GM19328 (cell line): ENCODE data around the gene PRR23B.
"Not testable (repeated sequence)": the region's sequence is repeated elsewhere in the genome, so short reads cannot be mapped to it uniquely, and the experiment has no call there.

Experiments used
- ATAC-seq: cut with Tn5 transposase; IDR thresholded peaks from one replicate; pipeline ENCODE4 v1.9.1; 2021; ENCODE audit warnings: mild to moderate bottlenecking, moderate library complexity; ENCODE audit not compliant: unreplicated experiment

PRR23B gene

DNA sequence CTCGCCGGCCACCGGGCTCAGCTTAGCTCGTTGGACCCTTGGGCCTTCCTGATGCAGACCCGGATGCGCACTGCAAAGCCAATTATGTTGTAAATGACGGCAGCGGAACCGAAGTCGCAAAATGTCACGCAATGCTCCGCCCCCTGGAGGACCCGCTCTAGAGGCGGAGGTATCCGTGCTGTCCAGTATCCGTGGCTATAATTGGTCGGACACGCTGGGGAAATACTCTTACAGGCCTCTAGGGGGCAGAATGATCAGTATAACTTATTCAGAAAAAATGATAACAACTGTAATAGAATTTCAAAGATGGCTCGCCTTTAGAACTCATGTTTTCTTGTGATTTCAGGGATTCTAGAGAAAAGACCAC, at the start of gene PRR23B:
PRR23B (minus strand) TSS at position 59 of the 367 bp plus-strand sequence. CDS start 265 bp downstream, outside the sequence.
- no peak for ATAC-seq

DNA sequence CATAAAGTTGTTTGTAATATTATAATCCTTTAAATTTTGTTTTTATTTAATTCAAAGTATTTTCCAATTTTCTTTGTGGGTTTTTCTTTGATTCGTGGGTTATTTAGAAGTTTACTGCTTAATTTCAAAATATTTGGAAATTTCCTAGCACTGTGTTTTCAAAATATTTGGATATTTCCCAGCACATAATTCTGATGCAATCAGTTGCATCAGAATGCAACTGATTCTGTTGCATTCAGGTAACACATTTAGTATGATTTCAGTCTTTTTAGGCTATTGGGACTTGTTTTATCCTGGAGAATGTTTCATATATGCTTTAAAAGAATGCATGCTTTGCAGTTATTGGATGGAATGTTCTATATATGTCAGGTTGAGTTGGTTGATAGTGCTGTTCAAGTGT, 42.2 kb upstream of the PRR23B start:
- ATAC-seq, result no peak

DNA sequence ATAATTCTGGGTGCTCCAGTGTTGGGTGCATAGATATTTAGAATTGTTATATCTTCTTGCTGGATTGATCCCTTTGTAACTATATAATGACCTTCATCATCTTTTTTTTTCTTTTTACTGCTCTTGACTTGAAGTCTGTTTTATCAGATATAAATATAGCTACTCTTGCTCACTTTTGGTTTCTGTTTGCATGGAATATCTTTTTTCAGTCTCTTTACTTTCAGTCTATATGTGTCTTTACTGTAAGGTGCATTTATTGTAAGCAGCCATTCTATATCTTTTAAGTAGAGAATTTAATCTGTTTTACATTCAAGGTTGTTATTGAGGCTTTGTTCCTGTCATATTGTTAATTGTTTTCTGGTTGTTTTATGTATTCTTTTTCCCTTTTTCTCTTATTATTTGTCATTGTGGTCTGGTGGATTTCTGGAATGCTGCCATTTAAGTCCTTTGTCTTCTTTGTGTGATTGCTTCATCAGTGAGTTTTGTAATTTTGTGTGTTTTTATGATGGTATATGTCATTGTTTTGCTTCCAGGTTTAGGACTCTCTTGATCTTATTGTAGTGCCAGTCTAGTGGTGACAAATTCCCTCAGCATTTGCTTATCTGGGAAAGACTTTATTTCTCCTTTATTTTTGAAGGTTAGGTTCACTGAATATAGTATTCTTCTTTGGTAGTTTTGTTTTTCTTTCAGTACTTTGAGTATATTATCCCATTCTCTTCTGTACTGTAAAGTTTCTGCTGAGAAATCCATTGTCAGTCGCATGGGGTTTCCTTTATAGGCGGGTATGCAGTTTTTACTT, 32.3 kb upstream of the PRR23B start:
- no peak for ATAC-seq

DNA sequence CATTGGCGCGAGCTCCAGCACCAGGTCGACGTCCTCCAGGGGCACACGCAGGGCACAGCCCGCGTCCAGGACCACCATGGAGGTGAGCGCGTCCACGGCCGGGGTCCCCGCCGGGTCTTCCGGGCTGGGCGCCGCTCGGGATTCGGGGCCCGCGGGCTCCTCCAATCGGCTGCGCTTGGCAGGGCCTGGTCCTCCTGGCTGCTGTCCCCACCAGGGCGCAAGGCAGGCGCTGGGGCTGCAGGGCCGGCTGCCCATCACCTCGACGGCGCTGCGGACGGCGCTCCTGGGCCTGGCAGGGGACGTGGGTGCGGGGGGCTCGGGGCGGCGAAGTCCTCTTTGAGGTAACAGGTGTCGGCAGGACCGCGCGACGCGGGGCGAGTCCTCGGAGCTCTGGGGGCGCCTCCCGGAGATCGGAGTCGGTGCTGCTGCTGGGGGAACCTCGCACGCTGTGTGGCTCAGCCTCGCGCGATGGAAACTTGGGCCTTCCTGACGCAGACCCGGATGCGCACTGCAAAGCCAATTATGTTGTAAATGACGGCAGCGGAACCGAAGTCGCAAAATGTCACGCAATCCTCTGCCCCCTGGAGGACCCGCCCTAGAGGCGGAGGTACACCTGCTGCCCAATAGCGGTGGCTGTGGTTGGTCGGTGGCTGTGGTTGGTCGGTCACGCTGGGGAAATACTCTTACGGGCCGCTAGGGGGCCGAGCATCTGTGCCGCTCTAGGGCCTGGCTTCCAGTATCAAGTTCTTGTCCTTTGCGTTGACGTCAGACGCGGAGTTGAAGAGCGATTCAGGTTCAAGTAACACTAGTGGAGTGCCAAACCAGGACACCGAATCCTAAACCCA, 23.9 kb upstream of the PRR23B start, which contains the start of gene PRR23C:
PRR23C (minus strand) TSS at position 527 of the 845 bp plus-strand sequence; CDS start at position 255, 272 bp downstream.
- no peak for ATAC-seq

DNA sequence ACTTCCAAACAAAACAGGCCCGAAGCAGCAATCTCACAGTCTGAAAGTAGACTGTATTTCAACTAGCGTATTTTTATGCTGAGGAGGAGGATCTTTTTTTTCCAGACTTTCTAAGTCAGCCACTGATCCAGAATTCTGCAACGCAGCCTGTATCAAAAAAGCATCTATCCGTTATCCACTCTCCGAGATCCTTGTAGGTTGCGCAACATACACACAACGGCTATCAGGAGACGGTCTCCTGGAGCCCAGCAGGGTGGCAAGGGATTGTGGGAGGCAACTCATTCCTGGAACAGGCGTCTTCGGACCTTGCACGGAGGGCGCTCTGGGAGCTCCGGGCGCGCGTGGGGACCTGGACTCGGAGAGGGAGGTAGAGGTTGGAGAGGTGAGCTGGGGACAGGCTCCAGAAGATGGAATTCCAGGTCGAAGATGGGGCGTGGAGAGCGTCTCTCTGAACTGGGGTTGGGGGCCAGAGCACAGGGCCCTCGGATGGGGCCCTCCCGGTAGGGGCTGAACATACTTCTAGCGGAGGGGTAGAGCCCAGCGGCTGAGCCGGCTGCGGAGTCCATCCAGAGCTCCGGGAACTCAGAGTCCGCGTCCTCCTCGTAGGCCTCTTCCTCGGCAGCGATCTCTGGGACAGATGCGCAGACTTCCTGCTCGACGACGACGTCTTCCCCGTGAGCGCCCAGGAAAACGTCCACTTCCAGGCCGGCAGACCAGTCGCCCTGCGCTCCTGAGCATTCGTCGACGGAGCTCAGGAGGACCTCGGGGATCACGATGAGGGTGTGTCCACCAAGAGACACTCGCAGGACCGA, 23.0 kb upstream of the PRR23B start:
- ATAC-seq, result no peak

DNA sequence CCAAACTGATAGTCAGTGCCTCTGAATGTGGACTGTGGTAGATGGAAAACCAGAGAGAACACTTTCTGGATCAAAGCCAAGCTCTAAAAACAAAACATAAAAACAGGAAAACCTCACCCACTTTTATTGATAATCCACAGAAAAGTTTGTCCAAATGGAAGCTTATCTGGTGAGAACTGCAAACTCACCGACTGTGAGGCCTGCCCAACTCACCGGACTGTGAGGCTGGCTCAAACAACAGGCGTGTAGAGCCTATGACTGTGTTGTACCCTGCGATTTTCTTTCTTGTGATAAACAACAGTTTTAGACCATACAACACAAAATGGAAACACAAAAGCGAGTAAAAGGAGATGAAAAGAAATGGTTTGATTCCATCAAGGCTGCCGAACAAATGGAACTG, 16.8 kb upstream of the PRR23B start:
- ATAC-seq, result no peak

DNA sequence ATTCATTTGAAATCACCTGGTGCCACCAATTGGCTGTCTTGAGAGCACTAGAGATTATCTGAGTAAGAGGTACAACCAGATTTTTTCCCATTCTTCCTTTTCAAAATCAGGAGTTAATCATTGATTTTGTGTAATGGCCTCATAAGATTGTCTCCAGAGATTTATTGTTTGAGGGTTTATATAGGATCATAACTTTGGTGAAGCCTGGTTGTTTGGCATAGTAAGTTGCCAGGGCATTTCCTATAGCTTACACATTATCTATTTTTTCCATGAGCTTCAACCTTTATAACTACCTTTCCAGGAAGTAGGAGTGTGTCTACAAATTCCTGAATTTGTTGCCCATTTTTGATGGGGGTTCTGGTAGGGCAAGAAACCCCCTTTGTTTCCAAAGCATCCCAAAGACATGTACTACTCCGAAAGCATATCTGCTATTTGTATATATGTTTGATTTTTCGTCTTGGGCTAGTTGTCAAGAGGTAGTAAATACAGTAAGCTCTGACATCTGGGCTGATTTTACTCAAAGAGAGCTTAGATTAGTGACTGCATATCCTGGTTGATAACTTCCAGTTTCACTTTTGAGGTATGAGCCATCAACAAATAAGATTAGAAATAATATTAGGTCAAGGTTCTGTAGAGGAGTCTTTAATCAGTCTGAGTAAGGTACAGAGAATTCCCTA, 11.7 kb upstream of the PRR23B start:
- no peak for ATAC-seq

DNA sequence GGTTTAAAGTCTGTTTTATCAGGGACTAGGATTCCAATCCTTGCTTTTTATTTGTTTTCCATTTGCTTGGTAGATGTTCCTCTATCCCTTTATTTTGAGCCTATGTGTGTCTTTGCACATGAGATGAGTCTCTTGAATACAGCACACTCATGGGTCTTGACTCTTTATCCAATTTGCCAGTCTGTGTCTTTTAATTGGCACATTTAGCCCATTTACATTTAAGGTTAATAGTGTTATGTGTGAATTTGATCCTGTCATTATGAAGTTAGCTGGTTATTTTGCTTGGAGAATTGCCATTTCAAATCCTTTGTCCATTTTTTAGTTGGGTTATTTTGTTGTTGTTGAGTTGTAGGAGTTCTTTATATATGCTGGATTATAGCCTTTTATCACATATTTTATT, 9.8 kb upstream of the PRR23B start:
- ATAC-seq, result not testable (repeated sequence)

DNA sequence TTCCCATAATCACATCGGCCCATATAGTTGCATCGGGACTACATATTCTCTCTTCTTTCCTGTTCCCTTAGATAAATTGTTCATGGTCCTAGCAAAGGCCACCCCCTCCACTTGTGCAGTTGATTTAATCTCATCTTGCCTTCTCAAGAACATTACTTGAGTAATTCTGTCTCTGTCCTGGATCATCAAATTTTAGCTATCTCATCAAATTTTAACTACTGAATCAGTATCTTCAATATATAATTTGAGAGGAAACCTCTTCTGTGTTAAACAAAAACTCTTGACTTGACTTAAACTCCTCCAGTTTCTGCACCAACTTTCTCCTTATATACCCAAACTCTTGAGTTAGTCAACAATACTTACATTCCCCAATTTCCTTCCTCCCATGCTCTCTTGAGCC, 4.2 kb upstream of the PRR23B start:
- ATAC-seq, result no peak

DNA sequence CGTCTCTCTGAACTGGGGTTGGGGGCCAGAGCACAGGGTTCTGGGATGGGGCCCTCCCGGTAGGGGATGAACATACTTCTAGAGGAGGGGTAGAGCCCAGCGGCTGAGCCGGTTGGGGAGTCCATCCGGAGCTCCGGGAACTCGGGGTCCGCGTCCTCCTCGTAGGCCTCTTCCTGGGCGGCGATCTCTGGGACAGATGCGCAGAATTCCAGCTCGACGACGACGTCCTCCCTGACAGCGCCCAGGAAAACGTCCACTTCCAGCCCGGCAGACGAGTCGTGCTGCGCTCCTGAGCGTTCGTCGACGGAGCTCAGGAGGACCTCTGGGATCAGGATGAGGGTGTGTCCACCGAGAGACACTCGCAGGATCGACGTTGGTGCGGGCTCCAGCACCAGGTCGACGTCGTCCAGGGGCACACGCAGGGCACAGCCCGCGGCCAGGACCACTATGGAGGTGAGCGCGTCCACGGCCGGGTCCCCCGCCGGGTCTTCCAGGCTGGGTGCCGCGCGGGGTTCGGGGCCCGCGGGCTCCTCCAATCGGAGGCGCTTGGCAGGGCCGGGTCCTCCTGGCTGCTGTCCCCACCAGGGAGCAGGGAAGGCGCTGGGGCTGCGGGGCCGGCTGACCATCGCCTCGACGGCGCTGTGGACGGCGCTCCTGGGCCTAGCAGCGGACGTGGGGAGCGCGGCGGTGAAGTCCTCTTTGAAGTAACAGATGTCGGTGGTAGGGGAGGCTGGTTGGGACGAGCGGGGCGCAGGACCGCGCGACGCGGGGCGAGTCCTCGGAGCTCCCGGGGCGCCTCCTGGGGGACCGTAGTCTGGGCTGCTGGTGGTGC, 474 bp downstream of the PRR23B start:
- no peak for ATAC-seq

DNA sequence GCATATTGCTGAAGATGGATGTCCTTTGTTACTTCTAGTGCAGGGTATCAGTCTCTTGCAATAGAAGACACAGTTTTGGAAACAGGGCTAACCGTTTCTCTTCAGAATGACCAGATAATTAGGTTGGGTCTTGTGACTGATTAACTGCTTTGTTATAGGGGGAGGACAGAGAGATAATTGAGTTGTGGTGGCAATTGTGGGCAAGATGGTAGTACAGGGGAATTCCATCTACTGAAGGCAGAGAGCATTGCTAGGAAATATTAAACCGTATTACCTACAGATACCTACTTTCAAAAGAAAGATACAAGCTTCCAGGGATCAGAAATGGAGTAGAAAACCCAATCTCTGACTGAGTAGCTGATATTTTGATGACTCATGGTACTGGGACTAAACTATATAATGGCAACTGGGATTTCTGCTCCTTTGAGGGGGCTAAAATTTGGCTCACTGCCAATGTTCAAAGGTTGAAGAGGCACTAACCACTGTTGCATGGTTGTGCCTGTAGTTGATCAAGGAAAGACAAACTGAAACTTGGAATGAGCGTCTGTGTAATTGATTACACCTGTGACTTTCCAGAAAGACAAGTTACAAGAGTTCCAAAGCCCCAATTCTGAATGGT, 4.2 kb downstream of the PRR23B start:
- no peak for ATAC-seq

DNA sequence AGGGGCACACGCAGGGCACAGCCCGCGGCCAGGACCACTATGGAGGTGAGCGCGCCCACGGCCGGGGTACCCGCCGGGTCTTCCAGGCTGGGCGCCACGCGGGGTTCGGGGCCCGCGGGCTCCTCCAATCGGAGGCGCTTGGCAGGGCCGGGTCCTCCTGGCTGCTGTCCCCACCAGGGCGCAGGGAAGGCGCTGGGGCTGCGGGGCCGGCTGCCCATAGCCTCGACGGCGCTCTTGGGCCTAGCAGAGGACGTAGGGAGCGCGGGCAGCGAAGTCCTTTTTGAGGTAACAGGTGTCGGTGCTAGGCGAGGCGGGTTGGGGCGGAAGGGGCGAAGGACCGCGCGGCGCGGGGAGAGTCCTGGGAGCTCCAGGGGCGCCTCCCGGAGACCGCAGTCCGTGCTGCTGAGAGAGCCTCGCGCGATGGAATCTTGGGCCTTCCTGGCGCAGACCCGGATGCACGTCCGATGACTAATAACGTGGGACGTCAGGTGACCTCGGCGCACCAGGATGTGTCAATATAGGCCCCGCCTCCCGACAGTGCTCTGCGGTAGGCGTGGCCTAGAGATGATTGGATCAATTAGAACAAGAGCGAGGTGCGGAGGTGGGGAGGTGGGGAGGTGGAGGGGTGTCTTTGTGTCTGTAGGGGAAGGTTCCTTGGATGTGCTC, 14.5 kb downstream of the PRR23B start, which contains the start of gene PRR23A:
PRR23A (minus strand) TSS at position 218 of the 666 bp plus-strand sequence; CDS start at position 218, 0 bp downstream.
- no peak for ATAC-seq

DNA sequence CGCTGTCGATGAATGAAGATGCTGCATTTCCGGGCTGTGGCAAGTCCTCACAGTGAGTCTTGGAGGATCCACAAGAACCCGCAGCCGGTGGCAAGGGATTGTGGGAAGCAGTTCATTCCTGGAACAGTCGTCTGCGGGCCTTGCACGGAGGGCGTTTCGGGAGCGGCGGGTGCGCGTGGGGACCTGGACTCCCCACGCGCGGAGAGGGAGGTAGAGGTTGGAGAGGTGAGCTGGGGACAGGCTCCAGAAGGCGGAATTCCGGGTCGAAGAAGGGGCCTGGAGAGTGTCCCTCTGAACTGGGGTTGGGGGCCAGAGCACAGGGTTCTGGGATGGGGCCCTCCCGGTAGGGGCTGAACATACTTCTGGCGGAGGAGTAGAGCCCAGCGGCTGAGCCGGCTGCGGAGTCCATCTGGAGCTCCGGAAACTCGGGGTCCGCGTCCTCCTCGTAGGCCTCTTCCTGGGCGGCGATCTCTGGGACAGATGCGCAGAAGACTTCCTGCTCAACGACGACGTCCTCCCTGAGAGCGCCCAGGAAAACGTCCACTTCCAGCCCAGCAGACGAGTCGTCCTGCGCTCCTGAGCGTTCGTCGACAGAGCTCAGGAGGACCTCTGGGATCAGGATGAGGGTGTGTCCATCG, 15.3 kb downstream of the PRR23B start:
- ATAC-seq, result no peak

DNA sequence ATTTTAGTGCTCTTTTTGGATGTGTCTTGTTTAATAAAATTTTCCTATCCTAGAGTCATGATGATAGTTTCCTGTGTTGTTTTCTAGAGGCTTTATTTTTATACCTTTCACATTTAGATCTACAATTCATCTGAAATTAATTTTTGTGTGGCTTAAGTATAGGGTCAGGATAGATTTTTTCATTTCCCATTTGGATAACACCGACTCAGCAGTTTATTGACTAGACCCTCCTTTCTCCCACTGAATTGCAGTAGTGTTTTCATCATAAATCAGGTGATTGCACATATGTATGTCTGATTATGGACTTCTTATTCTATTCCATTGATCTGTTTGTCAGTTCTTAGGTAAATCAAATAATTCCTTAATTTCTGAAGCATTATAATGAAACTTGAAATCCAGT, 25.0 kb downstream of the PRR23B start:
- ATAC-seq, result no peak

DNA sequence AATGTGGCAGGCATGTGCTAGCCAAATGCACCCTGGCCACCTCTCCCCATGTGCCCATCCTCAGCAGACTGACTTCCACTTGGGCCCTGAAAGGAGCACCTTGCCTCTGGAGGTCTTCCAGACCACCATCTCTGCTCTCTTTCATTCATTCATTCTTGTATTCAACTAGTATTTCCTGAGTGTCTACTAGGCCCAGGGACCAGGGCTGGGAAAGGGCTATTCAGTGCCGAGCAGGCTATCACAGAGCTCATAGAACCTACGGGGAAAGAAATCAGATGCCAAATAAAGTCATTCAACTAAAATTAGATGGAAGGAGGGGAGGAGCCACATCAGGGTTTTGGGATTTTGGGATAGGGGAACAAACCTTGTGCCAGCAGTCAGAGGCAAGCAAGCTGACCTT, 33.5 kb downstream of the PRR23B start:
- ATAC-seq, result no peak

DNA sequence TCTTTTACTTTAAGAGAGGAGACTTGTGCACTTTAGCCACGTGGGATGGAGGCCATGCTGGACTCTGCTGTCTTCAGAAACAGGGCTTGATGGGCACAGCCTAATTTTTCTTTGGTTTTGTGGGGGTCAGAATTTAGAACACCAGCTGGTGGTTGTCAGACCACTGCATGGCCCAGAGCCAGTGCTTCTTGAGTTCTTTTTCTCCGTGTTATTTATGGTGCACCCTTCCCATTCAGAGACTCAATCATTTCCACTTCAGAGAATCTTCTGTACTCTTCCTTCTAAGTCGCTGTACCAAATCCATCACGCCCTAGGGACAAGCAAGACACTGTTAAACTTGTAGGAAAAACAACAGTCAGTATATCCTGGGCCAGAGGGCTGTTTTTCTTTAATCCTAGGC, 34.8 kb downstream of the PRR23B start:
- ATAC-seq, result no peak

DNA sequence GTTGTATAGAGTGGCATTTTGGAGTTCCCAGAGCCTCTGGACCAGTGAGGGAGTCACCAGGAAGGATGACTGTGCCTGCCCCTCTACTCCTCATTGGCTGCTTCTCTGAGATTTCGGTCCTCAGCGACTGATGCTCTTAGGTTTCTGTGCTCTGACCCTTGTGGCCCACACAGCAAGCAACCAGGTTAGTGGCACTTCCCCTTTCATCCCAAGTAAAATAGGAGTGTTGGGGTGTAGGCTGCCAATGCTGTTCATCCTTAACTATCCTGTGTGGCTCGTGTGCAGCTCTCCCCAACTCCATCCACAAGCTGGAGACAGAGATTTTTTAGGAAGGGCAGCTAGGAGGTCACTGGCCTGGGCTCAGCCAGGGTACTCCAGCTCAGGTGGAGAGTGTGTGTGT, 35.9 kb downstream of the PRR23B start:
- ATAC-seq, result no peak

DNA sequence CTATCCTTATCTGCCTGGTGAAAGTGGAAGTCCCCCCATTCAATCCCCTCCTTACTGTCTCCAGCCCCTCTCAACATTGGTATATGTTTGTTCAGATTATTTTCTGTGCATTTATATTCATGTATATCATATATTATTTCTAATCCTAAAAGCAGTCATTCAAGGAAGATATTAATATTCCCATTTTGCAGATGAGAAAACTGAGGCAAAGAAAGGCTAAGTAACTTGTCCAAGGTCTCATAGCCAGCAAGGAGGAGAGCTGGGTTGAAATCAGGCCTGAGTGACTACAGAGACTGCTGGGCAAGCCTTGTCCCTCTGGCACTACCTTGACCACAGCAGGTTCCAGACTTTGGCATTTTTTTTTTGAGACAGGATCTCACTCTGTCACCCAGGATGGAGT, 44.7 kb downstream of the PRR23B start:
- no peak for ATAC-seq
